ENCODE measurements around the gene PDZD2. TPM values are rescaled to one million over a fixed set of nuclear protein-coding genes. Genes with fewer than 3 reads are reported as not detected.

PDZD2 gene
- total and polyA plus RNA-seq, 3 donors from 2014 or later: 47.3 to 89.1 (median 83.9) TPM

DNA sequence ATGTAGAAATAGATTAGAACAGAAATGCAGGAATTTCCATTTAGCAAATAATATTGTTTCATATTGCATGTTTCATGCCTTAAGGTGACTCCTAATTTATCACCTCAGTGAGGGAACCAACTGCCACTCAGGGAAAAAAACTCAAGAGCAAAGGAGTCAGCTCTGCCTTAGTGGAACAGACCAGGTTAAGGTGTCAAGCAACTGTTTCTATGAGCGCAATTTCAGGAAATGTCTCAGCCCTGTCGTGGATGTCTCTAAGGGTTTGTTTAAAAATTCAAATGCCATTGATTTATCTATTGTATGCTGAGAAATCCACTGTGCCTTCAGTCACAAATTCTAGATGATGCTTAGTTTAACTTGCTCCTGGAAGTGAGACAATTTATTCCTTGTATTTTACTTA, 34.7 kb upstream of the PDZD2 start:
- Histone ChIP-seq H3K36me3 (ENCODE audit: low read depth, missing control alignments) (no peaks in the 10 kb centered on the region), H3K27me3 (no peaks in the 10 kb centered on the region), H3K27ac (no peak overlapping the region), H3K4me1 (no peaks in the 10 kb centered on the region), H3K9me3 (no peaks in the 10 kb centered on the region), H3K4me3 (no peak overlapping the region)
- no peak for DNase-seq
- WGBS, 2 donors: 86 to 88% methylated on average over 2 of the region's 2 CpGs
- no peak for TF ChIP-seq POLR2A (IDR thresholded peaks at IDR 0.05)
- no peak for TF ChIP-seq CTCF (IDR thresholded peaks at IDR 0.05)
- intact Hi-C loops (cut with DNase I; ENCODE audit: low total_unique reads): no loop called here

DNA sequence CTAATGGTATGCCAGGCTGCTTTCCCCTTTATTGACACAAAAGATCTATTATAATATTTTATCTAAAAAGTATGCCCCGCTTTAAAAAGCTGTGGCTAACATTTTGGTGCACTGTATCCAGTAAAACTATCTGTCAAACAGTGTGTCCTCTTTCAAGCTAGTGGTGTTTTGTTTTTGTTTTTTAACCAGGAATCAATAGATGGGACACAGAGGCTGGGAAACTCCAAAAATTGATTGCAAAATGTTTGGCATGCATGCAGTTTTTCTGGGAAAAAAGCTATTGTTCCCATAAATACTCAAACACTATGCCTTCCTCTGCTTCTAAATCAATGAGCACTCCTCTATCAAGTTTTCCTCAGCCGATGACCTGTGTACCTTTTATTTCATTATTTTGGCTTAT, 34.3 kb upstream of the PDZD2 start:
- H3K27me3 ChIP-seq: no peaks in the 10 kb centered on the region
- no peak overlapping the region for H3K27ac ChIP-seq
- TF ChIP-seq CTCF (IDR thresholded peaks at IDR 0.05): no peak
- no peak for TF ChIP-seq POLR2A (IDR thresholded peaks at IDR 0.05)
- intact Hi-C loops (cut with DNase I; ENCODE audit: low total_unique reads): no loop called here
- no peaks in the 10 kb centered on the region for H3K4me1 ChIP-seq
- no peaks in the 10 kb centered on the region for H3K36me3 ChIP-seq (ENCODE audit: low read depth, missing control alignments)
- H3K4me3 ChIP-seq: no peak overlapping the region
- WGBS, 2 donors: 75 to 90% methylated on average over 2 of the region's 2 CpGs
- no peak for DNase-seq
- H3K9me3 ChIP-seq: no peaks in the 10 kb centered on the region

DNA sequence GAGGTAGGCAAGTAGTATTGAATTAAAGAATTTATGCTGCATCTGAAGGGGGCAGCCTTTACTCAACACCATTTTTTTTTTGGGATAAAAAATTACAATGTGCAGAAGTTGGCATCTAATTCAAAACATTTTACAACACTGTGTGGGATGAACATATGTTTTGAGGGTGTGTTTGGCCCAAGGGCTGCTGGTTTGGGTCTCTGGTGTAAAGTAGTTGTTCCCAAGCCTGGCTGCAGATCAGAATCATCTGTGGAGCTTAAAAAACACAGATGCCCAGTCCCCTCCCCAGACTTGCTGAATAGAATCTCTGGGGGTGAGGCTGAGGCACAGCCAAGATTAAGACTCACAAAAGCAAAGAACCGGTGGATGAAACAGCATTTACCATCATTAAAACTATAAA, 33.0 kb upstream of the PDZD2 start:
- H3K27ac ChIP-seq: no peak overlapping the region
- no peak for DNase-seq
- no peaks in the 10 kb centered on the region for H3K4me1 ChIP-seq
- H3K36me3 ChIP-seq (ENCODE audit: low read depth, missing control alignments): no peaks in the 10 kb centered on the region
- TF ChIP-seq CTCF (IDR thresholded peaks at IDR 0.05) (no peak), POLR2A (IDR thresholded peaks at IDR 0.05) (no peak)
- H3K9me3 ChIP-seq: no peaks in the 10 kb centered on the region
- intact Hi-C loops (cut with DNase I; ENCODE audit: low total_unique reads): no loop called here
- no peak overlapping the region for H3K4me3 ChIP-seq
- WGBS, 2 donors: 81 to 85% methylated on average over 1 of the region's 1 CpG
- H3K27me3 ChIP-seq: no peaks in the 10 kb centered on the region

GRCh38 chr5:31607546-31607945, 31.4 kb upstream of the PDZD2 start:
- Histone ChIP-seq H3K27me3 (no peaks in the 10 kb centered on the region), H3K4me3 (no peak overlapping the region), H3K9me3 (no peaks in the 10 kb centered on the region), H3K4me1 (no peaks in the 10 kb centered on the region), H3K27ac (no peak overlapping the region), H3K36me3 (ENCODE audit: low read depth, missing control alignments) (no peaks in the 10 kb centered on the region)
- no peak for DNase-seq
- 78 to 92% methylated on average over 2 of the region's 2 CpGs for WGBS, 2 donors
- TF ChIP-seq POLR2A (IDR thresholded peaks at IDR 0.05) (no peak), CTCF (IDR thresholded peaks at IDR 0.05) (no peak)
- intact Hi-C loops (cut with DNase I; ENCODE audit: low total_unique reads): no loop called here

- TF ChIP-seq POLR2A (IDR thresholded peaks at IDR 0.05): no peak
- TF ChIP-seq CTCF (IDR thresholded peaks at IDR 0.05): no peak
- 63% methylated on average over 2 of the region's 2 CpGs for WGBS, 2 donors
- Histone ChIP-seq H3K27me3 (no peaks in the 10 kb centered on the region), H3K4me3 (no peak overlapping the region), H3K9me3 (no peaks in the 10 kb centered on the region), H3K36me3 (ENCODE audit: low read depth, missing control alignments) (no peaks in the 10 kb centered on the region), H3K4me1 (no peaks in the 10 kb centered on the region), H3K27ac (no peak overlapping the region)
- intact Hi-C loops (cut with DNase I; ENCODE audit: low total_unique reads): no loop called here
- no peak for DNase-seq
These were observed 27.9 kb upstream of the PDZD2 start for GRCh38 chr5:31611002-31611401.

Measured in testis (tissue), 3 donors.